ENCODE data around the gene ANKRD29. TPM values are rescaled to one million over a fixed set of nuclear protein-coding genes. Genes with fewer than 3 reads are reported as not detected.

The ANKRD29 gene
- total and polyA plus RNA-seq, 2 experiments from 2014 or later = 6.6 to 36.6 TPM

DNA sequence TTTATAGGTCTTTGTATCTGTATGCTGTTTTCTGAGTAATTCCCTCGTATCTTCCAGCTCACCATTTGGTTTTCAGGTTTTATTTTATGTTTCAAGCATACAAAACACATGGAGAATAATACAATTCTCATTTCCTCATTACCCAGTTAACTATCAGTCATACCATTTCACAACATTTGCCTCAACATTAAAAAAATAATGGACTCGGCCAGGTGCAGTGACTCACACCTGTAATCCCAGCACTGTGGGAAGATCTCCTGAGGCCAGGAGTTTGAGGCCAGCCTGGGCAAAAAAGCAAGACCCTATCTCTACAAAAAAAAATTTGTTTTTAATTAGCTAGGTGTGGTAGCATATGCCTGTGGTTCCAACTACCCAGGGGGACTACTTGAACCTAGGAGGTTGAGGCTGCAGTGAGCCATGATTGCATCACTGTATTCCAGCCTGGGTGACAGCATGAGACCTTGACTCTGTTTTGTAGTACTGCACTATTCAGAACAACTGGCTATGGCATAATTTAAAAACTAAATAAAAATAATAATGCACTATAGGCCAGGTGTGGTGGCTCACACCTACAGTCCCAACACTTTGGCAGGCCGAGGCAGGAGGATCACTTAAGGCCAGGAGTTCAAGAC, 96.7 kb downstream of the ANKRD29 start (continued):
- TF ChIP-seq, protein P1, sequence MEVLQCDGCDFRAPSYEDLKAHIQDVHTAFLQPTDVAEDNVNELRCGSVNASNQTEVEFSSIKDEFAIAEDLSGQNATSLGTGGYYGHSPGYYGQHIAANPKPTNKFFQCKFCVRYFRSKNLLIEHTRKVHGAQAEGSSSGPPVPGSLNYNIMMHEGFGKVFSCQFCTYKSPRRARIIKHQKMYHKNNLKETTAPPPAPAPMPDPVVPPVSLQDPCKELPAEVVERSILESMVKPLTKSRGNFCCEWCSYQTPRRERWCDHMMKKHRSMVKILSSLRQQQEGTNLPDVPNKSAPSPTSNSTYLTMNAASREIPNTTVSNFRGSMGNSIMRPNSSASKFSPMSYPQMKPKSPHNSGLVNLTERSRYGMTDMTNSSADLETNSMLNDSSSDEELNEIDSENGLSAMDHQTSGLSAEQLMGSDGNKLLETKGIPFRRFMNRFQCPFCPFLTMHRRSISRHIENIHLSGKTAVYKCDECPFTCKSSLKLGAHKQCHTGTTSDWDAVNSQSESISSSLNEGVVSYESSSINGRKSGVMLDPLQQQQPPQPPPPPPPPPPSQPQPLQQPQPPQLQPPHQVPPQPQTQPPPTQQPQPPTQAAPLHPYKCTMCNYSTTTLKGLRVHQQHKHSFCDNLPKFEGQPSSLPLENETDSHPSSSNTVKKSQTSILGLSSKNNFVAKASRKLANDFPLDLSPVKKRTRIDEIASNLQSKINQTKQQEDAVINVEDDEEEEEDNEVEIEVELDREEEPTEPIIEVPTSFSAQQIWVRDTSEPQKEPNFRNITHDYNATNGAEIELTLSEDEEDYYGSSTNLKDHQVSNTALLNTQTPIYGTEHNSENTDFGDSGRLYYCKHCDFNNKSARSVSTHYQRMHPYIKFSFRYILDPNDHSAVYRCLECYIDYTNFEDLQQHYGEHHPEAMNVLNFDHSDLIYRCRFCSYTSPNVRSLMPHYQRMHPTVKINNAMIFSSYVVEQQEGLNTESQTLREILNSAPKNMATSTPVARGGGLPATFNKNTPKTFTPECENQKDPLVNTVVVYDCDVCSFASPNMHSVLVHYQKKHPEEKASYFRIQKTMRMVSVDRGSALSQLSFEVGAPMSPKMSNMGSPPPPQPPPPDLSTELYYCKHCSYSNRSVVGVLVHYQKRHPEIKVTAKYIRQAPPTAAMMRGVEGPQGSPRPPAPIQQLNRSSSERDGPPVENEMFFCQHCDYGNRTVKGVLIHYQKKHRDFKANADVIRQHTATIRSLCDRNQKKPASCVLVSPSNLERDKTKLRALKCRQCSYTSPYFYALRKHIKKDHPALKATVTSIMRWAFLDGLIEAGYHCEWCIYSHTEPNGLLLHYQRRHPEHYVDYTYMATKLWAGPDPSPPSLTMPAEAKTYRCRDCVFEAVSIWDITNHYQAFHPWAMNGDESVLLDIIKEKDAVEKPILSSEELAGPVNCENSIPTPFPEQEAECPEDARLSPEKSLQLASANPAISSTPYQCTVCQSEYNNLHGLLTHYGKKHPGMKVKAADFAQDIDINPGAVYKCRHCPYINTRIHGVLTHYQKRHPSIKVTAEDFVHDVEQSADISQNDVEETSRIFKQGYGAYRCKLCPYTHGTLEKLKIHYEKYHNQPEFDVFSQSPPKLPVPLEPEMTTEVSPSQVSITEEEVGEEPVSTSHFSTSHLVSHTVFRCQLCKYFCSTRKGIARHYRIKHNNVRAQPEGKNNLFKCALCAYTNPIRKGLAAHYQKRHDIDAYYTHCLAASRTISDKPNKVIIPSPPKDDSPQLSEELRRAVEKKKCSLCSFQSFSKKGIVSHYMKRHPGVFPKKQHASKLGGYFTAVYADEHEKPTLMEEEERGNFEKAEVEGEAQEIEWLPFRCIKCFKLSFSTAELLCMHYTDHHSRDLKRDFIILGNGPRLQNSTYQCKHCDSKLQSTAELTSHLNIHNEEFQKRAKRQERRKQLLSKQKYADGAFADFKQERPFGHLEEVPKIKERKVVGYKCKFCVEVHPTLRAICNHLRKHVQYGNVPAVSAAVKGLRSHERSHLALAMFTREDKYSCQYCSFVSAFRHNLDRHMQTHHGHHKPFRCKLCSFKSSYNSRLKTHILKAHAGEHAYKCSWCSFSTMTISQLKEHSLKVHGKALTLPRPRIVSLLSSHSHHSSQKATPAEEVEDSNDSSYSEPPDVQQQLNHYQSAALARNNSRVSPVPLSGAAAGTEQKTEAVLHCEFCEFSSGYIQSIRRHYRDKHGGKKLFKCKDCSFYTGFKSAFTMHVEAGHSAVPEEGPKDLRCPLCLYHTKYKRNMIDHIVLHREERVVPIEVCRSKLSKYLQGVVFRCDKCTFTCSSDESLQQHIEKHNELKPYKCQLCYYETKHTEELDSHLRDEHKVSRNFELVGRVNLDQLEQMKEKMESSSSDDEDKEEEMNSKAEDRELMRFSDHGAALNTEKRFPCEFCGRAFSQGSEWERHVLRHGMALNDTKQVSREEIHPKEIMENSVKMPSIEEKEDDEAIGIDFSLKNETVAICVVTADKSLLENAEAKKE (CRISPR knock-in tag; IDR thresholded peaks at IDR 0.05) = no peak
- TF ChIP-seq ZNF114 (CRISPR knock-in tag; IDR thresholded peaks at IDR 0.05) (no peak), CTCF (conservative IDR thresholded peaks at IDR 0.05; ENCODE audit: low read depth in 2 of 2) (no peak), EZH2 (IDR thresholded peaks at IDR 0.05; ENCODE audit: low read depth, unreplicated experiment) (no peak), ZNF331 (CRISPR knock-in tag; IDR thresholded peaks at IDR 0.05; ENCODE audit: low read depth) (no peak), ETS1 (IDR thresholded peaks at IDR 0.05) (no peak), NANOG (IDR thresholded peaks at IDR 0.05; ENCODE audit: borderline replicate concordance) (no peak), POLR2AphosphoS5 (IDR thresholded peaks at IDR 0.05; ENCODE audit: low read depth) (no peak), EZH2phosphoT487 (IDR thresholded peaks at IDR 0.05; ENCODE audit: unreplicated experiment) (no peak)
